ENCODE results near the gene DRC7.

Gene DRC7

DNA sequence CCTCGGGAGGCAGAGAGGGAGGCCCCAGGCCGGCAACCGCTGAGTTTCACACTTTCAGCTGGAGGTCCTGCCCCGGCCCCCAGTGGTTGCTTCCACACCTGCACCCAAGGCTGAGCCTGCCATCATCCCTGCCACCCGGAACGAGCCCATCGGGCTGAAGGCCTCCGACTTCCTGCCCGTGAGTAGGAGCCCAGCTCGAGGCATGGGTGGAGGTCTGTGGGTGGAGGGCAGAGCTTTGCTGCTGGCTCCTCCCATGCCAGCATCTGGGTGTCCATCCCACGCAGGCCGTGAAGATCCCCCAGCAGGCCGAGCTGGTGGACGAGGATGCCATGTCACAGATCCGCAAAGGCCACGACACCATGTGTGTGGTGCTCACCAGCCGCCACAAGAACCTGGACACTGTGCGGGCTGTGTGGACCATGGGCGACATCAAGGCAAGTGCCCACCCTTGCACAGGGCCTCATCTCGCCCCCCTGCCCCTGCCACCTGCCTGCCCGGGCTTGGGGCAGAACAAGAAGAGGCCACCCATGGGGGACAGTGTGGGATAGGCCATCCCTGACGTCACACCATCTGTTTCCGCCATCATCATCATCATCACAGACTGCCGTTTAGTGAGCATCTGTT is 60.6 kb downstream of the DRC7 start:
- H3K27me3 Mint-ChIP-seq (ENCODE audit: low read depth), result no peaks in the 10 kb centered on the region
- no peaks in the 10 kb centered on the region for H3K36me3 Mint-ChIP-seq (ENCODE audit: low read depth)
- H3K9me3 Mint-ChIP-seq, result no peaks in the 10 kb centered on the region
- no peak overlapping the region for H3K4me3 Mint-ChIP-seq
- no peak overlapping the region for H3K27ac Mint-ChIP-seq
- H3K4me1 Mint-ChIP-seq (ENCODE audit: low read depth), result no peaks in the 10 kb centered on the region

GRCh38 chr16:57755726-57756423 is 61.3 kb downstream of the DRC7 start:
- H3K4me1 Mint-ChIP-seq (ENCODE audit: low read depth), result no peaks in the 10 kb centered on the region
- H3K27me3 Mint-ChIP-seq (ENCODE audit: low read depth), result no peaks in the 10 kb centered on the region
- H3K36me3 Mint-ChIP-seq (ENCODE audit: low read depth), result no peaks in the 10 kb centered on the region
- no peak overlapping the region for H3K27ac Mint-ChIP-seq
- no peak overlapping the region for H3K4me3 Mint-ChIP-seq
- H3K9me3 Mint-ChIP-seq, result no peaks in the 10 kb centered on the region

GRCh38 chr16:57756424-57757325 is 62.1 kb downstream of the DRC7 start:
- Mint-ChIP-seq H3K36me3 (ENCODE audit: low read depth) (no peaks in the 10 kb centered on the region), H3K9me3 (no peaks in the 10 kb centered on the region), H3K27ac (no peak overlapping the region), H3K4me1 (ENCODE audit: low read depth) (no peaks in the 10 kb centered on the region), H3K4me3 (no peak overlapping the region), H3K27me3 (ENCODE audit: low read depth) (no peaks in the 10 kb centered on the region)

GRCh38 chr16:57757326-57757786 is 62.8 kb downstream of the DRC7 start:
- no peak overlapping the region for H3K27ac Mint-ChIP-seq
- H3K4me1 Mint-ChIP-seq (ENCODE audit: low read depth), result no peaks in the 10 kb centered on the region
- no peaks in the 10 kb centered on the region for H3K9me3 Mint-ChIP-seq
- H3K36me3 Mint-ChIP-seq (ENCODE audit: low read depth), result no peaks in the 10 kb centered on the region
- no peaks in the 10 kb centered on the region for H3K27me3 Mint-ChIP-seq (ENCODE audit: low read depth)
- no peak overlapping the region for H3K4me3 Mint-ChIP-seq

GRCh38 chr16:57757883-57758282 is 63.3 kb downstream of the DRC7 start:
- Mint-ChIP-seq H3K27me3 (ENCODE audit: low read depth) (no peaks in the 10 kb centered on the region), H3K4me3 (no peak overlapping the region), H3K9me3 (no peaks in the 10 kb centered on the region), H3K36me3 (ENCODE audit: low read depth) (no peaks in the 10 kb centered on the region), H3K27ac (no peak overlapping the region), H3K4me1 (ENCODE audit: low read depth) (no peaks in the 10 kb centered on the region)

DNA sequence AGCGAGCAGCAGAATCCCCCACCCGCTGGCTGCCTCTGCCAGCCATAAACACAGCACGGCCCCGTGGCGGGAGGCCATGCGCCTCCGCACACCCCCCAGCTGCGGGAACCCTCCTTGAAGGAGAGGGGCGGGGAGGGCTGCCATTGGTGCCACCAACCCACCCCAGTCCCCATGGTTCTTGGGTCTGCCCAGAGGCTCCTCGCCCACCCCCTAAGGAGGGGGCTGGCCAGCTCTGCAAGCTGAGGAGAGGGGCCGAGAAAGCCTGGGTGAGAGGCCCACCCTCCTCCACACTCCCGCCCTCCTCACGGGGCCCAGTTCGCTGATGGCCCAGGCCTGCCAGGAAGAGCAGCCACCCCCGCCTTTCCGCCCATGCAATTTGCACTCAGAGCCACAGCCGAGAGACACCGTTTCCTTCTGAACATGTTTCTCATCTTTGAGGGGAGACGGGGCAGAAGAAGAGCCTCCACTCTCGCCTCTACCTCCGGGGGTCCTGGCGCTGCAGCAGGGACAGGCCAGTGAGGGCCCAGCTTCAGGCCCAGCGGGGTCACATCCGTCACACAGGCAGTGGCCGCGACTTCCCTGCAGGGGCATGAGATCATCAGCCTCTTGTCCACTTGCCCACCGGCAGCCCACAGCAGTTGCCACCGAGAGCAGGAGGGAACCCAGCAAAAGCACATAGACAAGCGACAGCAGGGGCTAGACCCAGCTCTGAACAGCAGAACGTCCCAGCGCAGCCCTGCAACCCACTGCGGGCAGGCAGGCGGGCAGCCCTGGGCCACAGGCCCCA is 63.9 kb downstream of the DRC7 start:
- Mint-ChIP-seq H3K27me3 (ENCODE audit: low read depth) (no peaks in the 10 kb centered on the region), H3K4me3 (no peak overlapping the region), H3K4me1 (ENCODE audit: low read depth) (no peaks in the 10 kb centered on the region), H3K9me3 (no peaks in the 10 kb centered on the region), H3K36me3 (ENCODE audit: low read depth) (no peaks in the 10 kb centered on the region), H3K27ac (no peak overlapping the region)

DNA sequence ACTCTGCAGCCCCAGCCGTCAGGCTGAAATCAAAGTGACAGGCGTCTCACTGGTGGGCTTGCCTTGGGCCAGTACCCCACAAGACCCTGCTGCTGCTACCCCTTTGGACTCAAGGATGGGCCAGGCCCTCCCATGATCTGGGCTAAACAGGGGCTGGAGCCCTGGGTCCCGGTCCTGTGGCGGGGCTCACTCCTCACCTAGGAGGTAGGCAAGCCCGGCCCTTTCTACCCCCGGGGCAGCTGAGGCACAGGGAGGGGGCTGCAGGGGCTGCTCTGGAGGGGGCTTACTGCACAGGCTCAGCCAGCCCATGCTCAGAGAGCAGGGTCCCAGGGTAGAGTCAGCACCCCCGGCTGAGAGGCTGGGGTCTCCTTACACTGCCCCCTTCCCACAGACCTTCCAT is 64.5 kb downstream of the DRC7 start:
- Mint-ChIP-seq H3K27ac (no peak overlapping the region), H3K9me3 (no peaks in the 10 kb centered on the region), H3K4me3 (no peak overlapping the region), H3K4me1 (ENCODE audit: low read depth) (no peaks in the 10 kb centered on the region), H3K36me3 (ENCODE audit: low read depth) (no peaks in the 10 kb centered on the region), H3K27me3 (ENCODE audit: low read depth) (no peaks in the 10 kb centered on the region)

- Mint-ChIP-seq H3K9me3 (no peaks in the 10 kb centered on the region), H3K4me1 (ENCODE audit: low read depth) (no peaks in the 10 kb centered on the region), H3K4me3 (no peak overlapping the region), H3K27me3 (ENCODE audit: low read depth) (no peaks in the 10 kb centered on the region), H3K27ac (no peak overlapping the region), H3K36me3 (ENCODE audit: low read depth) (no peaks in the 10 kb centered on the region)
Observed at GRCh38 chr16:57759541-57760356, 65.1 kb downstream of the DRC7 start.

DNA sequence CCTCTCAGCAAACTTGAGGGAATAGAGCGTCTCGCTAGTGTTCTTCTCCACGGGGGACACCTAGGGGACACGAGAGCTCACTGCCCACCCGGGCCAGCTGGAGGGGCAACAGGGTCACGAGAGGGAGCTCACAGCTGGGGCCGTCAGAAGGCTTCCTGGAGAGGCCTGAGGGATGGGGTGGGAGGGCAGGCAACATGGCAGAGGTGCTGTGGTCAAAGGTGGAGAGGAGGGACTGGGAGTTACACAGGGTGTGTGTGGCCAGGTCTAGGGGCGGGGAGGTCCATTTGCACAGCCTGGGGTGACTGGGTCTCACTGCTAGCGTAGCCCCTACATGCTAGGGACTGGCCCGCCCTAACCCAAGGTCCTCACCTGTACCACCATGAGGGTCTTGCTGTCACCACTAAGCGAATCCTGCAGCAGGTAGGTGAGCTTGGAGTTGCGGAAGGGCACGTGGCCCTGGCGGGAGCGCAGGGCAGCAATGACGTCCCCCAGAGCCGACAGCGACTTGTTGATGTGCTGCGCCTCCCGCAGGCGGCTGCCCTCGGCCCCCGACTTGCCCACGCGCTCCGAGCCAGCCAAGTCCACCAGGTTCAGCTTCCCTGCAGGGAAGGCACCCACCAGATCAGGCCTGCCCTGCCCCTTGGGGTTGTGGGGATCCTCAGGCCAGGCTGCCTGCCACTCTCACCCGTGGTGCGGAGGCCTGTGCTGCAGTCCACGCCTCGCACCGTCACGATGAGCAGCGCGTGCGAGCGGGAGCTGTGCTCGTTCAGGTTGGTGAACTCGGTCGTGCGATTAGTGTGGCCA is 66.0 kb downstream of the DRC7 start:
- Mint-ChIP-seq H3K27ac (no peak overlapping the region), H3K4me1 (ENCODE audit: low read depth) (no peaks in the 10 kb centered on the region), H3K4me3 (no peak overlapping the region), H3K36me3 (ENCODE audit: low read depth) (no peaks in the 10 kb centered on the region), H3K27me3 (ENCODE audit: low read depth) (no peaks in the 10 kb centered on the region), H3K9me3 (no peaks in the 10 kb centered on the region)

DNA sequence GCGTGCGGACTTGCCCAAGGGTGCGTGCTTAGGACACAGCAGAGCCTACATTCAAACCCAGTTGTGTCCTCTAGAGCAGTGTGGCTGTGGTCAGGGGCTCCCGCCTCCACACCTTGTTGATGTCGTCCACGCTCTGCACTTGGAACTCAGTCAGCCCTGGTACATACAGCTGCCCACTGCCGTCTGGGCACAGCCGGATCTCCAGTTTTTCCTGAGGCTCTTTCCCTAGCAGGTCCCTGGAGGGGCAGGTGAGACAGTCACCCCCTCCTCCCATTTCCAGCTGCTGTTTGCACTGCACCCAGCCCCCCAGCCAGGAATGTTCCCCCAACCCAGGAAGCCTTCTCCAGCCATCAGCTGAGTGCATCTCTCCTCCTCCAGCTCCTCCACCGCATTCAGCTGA is 66.7 kb downstream of the DRC7 start:
- Mint-ChIP-seq H3K9me3 (no peaks in the 10 kb centered on the region), H3K27me3 (ENCODE audit: low read depth) (no peaks in the 10 kb centered on the region), H3K4me3 (no peak overlapping the region), H3K4me1 (ENCODE audit: low read depth) (no peaks in the 10 kb centered on the region), H3K36me3 (ENCODE audit: low read depth) (no peaks in the 10 kb centered on the region), H3K27ac (no peak overlapping the region)

- H3K4me3 Mint-ChIP-seq, result no peak overlapping the region
- no peaks in the 10 kb centered on the region for H3K4me1 Mint-ChIP-seq (ENCODE audit: low read depth)
- no peak overlapping the region for H3K27ac Mint-ChIP-seq
- no peaks in the 10 kb centered on the region for H3K36me3 Mint-ChIP-seq (ENCODE audit: low read depth)
- no peaks in the 10 kb centered on the region for H3K27me3 Mint-ChIP-seq (ENCODE audit: low read depth)
- H3K9me3 Mint-ChIP-seq, result no peaks in the 10 kb centered on the region
Observed at GRCh38 chr16:57761957-57762356, 67.4 kb downstream of the DRC7 start.

DNA sequence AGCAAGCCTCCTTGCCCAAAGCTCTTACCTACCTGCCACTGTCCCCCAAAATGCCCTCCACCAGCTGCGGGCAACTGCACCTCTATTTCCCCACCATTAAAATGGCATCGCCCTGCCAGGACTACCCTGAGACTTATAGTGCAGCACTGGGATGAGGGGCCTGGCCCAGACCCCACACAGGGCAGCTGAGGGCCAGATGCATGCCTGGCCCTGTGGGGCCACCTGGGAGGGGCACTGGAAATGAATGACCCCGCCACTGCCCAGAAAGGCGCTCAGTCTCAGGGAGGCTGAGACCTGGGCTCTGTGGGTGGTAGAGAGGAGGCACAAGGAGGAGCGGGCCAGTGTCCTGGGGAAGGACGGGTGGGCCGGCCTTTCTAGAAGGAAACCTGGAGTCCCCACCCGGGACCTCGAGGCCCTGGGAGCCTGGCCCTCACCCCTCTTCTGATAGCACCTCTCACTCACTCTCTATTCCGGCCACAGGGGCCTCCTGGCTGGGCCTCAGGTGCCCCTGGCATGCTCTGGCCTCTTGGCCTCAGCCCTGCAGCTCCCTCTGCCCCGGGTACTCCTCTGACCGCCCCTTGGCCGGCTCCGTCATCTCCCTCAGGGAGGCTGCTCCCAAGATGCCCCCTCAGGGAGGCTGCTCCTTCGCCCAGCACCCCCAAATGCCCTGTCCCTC is 67.9 kb downstream of the DRC7 start:
- no peaks in the 10 kb centered on the region for H3K4me1 Mint-ChIP-seq (ENCODE audit: low read depth)
- no peaks in the 10 kb centered on the region for H3K36me3 Mint-ChIP-seq (ENCODE audit: low read depth)
- no peak overlapping the region for H3K27ac Mint-ChIP-seq
- no peaks in the 10 kb centered on the region for H3K27me3 Mint-ChIP-seq (ENCODE audit: low read depth)
- no peaks in the 10 kb centered on the region for H3K9me3 Mint-ChIP-seq
- no peak overlapping the region for H3K4me3 Mint-ChIP-seq

Measured in T-helper 1 cell treated with Interleukin-12 subunit alpha and Interleukin-12 subunit beta and Interleukin-4 antibody, amounts not matched to agents 30 μg/mL and 1 μg/mL, for 36 hours (primary cell).